Measurements from ENCODE around the gene NBR1.
"Not testable (repeated sequence)": the region's sequence is repeated elsewhere in the genome, so short reads cannot be mapped to it uniquely, and the experiment has no call there.

- not testable (repeated sequence) for TF ChIP-seq CTCF (IDR thresholded peaks at IDR 0.05; ENCODE audit: insufficient read depth, low read length); REST (IDR thresholded peaks at IDR 0.05; ENCODE audit: insufficient replicate concordance, low read depth)
Observed at GRCh38 chr17:43203013-43203412, 32.0 kb downstream of the NBR1 start.

Measured in HL-60 (cell line).